ENCODE results near the gene AMACR. TPM values are rescaled to one million over a fixed set of nuclear protein-coding genes. Genes with fewer than 3 reads are reported as not detected.

Gene AMACR
- total and polyA plus RNA-seq, 2 of the 13 experiments (the other 11 are each of a cell fraction or from before 2014, with no cell fraction given), result 8.9 to 19.7 TPM

GRCh38 chr5:34034534-34035327, 26.9 kb upstream of the AMACR start (continued):
- TF ChIP-seq, protein P1, sequence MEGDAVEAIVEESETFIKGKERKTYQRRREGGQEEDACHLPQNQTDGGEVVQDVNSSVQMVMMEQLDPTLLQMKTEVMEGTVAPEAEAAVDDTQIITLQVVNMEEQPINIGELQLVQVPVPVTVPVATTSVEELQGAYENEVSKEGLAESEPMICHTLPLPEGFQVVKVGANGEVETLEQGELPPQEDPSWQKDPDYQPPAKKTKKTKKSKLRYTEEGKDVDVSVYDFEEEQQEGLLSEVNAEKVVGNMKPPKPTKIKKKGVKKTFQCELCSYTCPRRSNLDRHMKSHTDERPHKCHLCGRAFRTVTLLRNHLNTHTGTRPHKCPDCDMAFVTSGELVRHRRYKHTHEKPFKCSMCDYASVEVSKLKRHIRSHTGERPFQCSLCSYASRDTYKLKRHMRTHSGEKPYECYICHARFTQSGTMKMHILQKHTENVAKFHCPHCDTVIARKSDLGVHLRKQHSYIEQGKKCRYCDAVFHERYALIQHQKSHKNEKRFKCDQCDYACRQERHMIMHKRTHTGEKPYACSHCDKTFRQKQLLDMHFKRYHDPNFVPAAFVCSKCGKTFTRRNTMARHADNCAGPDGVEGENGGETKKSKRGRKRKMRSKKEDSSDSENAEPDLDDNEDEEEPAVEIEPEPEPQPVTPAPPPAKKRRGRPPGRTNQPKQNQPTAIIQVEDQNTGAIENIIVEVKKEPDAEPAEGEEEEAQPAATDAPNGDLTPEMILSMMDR (CRISPR knock-in tag; IDR thresholded peaks at IDR 0.05), result no peak
- TF ChIP-seq NCOA2 (CRISPR knock-in tag; IDR thresholded peaks at IDR 0.05) (peak; percentile 37; the same call in 1 of the 2 replicates), ZNF281 (CRISPR knock-in tag; IDR thresholded peaks at IDR 0.05; ENCODE audit: borderline replicate concordance) (no peak), EP300 (IDR thresholded peaks at IDR 0.05; ENCODE audit: low read depth in 2 of 2, low read length in 2 of 2) (peak in 1 of 2 experiments; percentile 50; a peak in 1 of 4 replicates), EP300 (CRISPR knock-in tag; IDR thresholded peaks at IDR 0.05; ENCODE audit: borderline replicate concordance) (no peak), GFI1 (CRISPR knock-in tag; IDR thresholded peaks at IDR 0.05; ENCODE audit: borderline replicate concordance) (peak; percentile 24; the same call in 1 of the 2 replicates), ELF3 (CRISPR knock-in tag; IDR thresholded peaks at IDR 0.05) (peak; percentile 99), ELF4 (CRISPR knock-in tag; IDR thresholded peaks at IDR 0.05; ENCODE audit: borderline replicate concordance) (peak; percentile 44; the same call in 1 of the 2 replicates), ASH2L (IDR thresholded peaks at IDR 0.05; ENCODE audit: insufficient read length, low read depth, low read length) (peak; percentile 46), KDM6A (CRISPR knock-in tag; IDR thresholded peaks at IDR 0.05; ENCODE audit: low read depth) (peak; percentile 50; the same call in 1 of the 2 replicates), FOXP4 (CRISPR knock-in tag; IDR thresholded peaks at IDR 0.05) (peak; percentile 79), ZNF547 (CRISPR knock-in tag; IDR thresholded peaks at IDR 0.05) (0 out of 2 replicates have a peak, but pooled peaks have one; percentile 25), SOX13 (IDR thresholded peaks at IDR 0.05) (no peak), SOX13 (CRISPR knock-in tag; conservative IDR thresholded peaks at IDR 0.05 in 1 of 2, IDR thresholded peaks at IDR 0.05 in 1 of 2) (peak in 1 of 2 experiments; percentile 71; a peak in 2 of 4 replicates)
- TF ChIP-seq, protein P2, sequence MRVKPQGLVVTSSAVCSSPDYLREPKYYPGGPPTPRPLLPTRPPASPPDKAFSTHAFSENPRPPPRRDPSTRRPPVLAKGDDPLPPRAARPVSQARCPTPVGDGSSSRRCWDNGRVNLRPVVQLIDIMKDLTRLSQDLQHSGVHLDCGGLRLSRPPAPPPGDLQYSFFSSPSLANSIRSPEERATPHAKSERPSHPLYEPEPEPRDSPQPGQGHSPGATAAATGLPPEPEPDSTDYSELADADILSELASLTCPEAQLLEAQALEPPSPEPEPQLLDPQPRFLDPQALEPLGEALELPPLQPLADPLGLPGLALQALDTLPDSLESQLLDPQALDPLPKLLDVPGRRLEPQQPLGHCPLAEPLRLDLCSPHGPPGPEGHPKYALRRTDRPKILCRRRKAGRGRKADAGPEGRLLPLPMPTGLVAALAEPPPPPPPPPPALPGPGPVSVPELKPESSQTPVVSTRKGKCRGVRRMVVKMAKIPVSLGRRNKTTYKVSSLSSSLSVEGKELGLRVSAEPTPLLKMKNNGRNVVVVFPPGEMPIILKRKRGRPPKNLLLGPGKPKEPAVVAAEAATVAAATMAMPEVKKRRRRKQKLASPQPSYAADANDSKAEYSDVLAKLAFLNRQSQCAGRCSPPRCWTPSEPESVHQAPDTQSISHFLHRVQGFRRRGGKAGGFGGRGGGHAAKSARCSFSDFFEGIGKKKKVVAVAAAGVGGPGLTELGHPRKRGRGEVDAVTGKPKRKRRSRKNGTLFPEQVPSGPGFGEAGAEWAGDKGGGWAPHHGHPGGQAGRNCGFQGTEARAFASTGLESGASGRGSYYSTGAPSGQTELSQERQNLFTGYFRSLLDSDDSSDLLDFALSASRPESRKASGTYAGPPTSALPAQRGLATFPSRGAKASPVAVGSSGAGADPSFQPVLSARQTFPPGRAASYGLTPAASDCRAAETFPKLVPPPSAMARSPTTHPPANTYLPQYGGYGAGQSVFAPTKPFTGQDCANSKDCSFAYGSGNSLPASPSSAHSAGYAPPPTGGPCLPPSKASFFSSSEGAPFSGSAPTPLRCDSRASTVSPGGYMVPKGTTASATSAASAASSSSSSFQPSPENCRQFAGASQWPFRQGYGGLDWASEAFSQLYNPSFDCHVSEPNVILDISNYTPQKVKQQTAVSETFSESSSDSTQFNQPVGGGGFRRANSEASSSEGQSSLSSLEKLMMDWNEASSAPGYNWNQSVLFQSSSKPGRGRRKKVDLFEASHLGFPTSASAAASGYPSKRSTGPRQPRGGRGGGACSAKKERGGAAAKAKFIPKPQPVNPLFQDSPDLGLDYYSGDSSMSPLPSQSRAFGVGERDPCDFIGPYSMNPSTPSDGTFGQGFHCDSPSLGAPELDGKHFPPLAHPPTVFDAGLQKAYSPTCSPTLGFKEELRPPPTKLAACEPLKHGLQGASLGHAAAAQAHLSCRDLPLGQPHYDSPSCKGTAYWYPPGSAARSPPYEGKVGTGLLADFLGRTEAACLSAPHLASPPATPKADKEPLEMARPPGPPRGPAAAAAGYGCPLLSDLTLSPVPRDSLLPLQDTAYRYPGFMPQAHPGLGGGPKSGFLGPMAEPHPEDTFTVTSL (CRISPR knock-in tag; IDR thresholded peaks at IDR 0.05; ENCODE audit: borderline replicate concordance), result peak; percentile 69; the same call in 1 of the 2 replicates
